Activated naive CD4-positive, alpha-beta T cell (primary cell): ENCODE results near the gene PTPRN2.
"Not testable (repeated sequence)": the region's sequence is repeated elsewhere in the genome, so short reads cannot be mapped to it uniquely, and the experiment has no call there.

Experiments
- DNase-seq, 4 experiments: peaks; one replicate each; lab custom pipeline; 2025; lab: John Stamatoyannopoulos, UW

The PTPRN2 gene

DNA sequence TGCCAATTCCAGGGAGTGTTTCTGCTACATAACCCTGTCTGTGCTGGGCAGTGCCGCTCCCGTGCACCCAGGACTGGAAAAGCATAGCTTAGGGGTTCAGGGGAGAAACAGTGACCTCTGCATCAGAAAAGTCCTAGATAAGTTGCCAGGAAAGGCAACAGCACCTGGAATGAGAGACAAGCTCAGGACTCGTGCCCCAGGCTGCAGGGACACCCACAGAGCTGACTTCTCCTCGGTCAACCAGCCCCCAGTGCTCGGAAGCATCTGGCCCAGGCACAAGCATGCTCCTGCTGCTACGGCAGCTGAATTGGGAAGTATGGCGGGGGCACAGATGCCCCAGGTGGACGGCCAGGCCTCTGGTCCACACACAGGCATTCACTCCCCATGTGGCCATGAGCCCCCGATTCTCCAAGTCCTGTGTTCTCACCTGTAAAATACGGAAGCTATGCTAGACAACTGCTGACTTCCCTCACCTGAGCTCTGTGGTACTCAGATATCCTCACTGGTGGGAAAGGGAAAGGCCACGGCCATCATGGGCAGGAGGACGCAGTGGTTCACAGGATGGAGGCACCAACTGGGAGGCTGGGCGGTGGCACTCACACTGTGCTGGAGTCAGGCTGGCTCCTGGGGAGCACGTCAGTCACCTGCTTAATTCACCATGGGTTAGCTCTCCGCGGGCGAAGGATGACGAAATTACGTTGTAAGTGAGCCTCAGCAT, 220.5 kb downstream of the PTPRN2 start:
- DNase-seq = no peak

DNA sequence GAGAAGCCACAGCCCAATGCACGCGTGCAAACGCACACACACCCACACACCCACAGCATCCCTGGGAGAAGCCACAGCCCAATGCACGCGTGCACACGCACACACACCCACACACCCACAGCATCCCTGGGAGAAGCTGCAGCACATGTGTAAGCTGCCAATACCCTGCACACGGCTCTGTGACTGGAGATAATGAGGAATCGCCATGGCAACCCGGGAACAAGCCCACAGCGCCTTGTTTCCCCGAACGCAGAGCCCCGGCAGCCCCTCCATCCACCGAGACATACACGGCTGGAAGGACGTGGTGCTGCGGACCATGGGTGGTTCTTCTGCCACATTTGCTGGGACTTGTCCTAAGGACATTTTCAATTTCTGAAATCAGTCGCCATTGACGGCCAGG, 221.3 kb downstream of the PTPRN2 start:
- no peak for DNase-seq

DNA sequence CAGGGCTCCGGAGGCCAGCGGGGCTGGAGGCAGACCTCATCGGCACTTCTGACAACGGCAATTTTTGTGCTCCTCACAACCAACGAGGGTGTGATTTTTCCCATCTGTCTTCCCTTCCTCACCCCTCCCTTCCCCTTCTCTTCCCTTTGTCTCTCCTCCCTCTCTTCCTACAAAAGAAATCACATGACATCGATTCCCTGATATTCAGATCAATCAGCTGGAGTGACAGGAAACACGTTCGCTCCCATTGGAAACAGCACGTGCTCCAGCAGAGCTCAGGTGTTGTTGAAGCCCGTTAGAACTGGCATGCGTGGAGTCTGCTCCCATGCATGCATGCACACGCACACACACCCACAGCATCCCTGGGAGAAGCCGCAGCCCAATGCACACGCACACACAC, 222.4 kb downstream of the PTPRN2 start:
- no peak for DNase-seq

DNA sequence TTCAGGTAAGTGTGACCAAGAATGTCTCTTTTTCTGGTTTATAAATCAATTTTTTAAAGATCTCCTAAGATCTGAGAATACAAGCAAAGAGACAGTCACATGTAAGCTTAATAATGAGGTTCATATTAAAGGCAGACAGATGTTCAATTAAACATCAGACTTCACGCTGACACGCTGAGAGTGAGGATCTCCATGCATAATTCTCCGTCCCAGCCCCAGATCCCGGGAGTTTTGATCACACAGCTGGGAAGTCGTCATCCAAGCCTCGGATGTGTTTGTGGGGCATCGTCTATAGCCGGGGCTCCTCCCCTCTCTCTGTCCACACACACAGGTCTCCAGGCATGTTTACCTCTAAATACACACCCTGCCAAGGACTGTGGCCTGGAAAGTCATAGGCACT, 223.2 kb downstream of the PTPRN2 start:
- no peak for DNase-seq

DNA sequence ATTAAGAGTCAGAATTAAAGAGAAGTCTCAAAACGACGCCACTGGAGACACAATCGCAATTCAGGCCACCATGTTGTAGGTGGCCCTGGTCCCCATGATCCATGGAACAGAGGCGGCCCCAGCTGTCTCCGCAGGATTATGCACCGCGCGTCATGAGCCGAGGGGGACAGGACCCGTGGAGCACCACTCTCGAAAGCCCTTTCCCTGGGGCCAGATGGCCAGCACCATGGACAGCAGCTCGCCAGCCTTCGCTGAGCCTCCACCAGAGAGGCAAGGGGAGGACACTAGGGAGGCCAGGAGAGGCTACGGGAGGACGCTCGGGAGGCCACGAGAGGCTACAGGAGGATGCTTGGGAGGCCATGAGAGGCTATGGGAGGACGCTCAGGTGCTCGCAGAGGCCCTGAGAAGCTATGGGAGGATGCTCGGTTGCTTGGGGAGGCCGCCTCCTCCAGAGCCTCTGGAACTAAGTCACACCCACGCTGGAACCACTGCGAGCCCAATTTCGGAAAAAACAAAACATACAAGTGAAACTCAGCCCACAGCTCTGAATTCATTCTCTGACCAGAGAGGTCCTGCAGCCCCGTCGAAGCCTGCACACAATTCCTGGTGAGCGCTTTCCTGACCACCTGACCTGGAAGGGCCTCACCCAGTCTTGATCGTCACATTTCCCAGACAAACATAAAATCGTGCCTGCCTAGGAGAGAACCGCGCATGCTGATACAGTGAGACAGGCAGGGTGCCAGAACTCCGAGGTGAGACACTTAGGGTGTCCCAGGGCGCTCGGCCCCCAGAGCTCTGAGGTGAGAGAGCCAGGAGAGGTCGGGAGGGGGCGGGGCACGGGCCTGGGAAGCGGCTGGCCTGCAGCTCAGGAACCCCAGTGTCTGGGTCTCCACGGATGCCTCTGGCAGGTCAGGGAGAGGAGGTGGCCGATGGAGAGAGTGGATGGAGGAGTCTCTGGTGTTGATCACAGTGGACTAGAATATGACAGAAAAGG, 224.4 kb downstream of the PTPRN2 start:
- DNase-seq = no peak

DNA sequence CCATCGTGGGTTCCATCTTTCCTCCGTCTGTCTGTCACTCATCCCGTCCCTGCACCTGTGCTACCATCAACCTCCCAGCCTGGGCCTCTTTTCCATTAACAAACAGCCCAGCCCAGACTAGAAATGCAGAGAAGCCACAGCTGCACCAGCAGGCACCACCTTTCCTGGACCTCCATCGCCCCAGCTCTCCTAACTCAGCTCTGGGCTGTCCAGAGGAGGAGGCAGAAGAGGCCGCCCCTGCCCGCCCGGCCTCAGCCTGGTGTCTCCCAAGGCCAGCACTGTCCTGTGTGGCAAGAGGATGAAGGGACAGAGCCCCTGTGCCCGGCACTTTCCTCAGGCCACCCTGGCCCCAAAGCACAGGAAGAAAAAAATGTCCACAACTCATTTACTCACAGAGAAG, 225.6 kb downstream of the PTPRN2 start:
- no peak for DNase-seq

DNA sequence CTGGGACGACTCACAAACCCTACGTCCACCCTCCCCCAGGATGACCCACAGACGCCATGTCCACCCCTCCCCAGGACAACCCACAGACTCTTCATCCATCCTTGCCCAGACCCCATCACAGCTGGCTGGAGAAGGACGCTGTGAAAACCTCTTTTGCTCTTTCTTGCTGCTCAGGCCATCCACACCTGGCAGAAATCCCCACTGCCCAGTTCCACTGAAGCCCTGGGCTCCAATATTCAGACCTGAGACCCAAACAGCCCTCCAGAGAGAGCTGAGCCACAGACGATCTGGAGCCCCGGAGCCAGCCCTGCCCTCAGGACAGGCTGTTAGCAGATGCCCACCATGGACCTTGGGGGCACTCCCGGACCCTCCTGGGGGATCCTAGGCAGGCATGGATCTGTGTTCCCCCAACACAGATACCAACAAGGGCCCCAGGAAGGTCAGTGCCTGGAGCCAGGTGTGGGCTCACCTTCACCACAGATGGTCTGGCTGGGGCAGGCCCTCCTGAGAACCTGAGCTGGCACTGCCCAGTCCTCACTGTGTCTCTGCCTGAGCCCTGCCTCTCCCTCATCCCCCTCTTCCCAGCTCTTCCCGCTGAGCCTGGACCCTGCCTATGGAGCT, 226.2 kb downstream of the PTPRN2 start:
- no peak for DNase-seq

DNA sequence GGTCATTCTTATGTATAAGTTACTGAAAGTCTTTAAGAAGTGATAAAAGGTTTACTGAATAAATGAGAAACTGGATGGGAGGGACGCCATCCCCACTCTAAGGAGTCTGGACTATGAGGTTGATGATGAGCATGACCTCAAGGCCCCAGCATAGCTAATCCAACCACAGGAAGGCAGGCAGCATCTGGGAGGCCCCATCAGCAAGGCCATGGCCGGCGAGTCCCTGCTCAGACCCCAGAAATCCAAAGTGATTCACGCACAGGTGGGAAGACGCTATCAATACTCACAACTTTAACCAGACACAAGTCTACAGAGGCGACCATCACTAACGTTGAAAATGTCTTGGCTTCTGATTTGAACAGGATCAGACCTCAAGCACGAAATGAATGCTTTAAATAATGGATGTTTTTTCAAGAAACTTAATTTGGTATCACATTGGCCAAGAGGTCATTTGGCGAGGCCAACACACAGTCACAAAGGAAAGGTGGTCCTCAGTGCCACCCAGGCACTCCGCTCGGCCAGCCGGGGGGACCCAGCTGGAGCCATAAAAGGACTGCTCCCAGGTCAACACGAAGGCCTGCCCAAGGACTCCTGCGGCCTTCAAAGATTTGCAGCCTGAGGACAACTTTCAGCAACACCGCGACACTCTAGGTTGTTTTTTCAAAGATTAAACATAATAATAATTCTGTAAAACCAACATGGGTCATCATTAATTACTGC, 228.5 kb downstream of the PTPRN2 start:
- no peak for DNase-seq

DNA sequence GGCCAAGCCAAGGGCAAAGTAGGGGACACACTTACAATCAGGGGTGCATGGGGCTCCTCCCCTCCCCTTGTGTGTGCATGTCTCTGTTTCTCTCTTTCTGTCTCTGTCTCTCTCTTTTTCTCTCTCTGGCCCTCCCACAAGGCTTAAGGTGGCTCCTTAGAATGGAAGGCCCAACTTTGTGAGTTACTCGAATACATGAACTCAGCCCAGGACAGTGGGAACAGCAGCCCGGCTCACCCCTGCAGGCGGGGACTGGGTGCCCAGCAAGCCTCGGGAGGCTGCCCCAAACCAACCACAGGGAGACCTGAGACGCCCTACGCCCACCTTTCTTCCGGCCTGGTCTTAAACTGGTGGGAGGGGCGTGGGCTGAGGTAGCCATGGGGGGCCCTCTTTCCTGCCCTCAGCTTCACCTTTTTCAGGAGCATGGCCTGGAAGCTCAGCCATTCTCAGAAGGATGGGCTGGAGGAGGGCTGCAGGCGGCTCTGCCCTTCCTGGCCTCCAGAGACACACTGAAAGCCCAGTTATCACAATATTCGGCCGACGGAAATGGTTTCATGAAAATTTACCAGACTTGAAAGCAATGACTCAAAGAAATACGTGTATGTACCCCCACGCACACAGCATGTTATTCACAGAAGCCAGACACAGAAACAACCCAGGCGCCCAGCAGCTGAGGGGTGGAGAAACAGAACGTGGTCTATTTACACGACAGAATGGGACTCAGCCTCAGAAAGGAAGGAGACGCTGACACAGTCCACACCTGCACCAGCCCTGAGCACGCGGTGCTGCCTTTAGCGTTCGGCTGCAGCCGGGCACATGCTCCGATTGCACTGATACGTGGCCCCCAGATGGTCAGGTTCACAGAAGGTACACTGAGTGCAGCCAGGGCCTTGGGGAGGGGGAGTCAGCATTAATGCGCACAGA, 229.5 kb downstream of the PTPRN2 start:
- DNase-seq = no peak

DNA sequence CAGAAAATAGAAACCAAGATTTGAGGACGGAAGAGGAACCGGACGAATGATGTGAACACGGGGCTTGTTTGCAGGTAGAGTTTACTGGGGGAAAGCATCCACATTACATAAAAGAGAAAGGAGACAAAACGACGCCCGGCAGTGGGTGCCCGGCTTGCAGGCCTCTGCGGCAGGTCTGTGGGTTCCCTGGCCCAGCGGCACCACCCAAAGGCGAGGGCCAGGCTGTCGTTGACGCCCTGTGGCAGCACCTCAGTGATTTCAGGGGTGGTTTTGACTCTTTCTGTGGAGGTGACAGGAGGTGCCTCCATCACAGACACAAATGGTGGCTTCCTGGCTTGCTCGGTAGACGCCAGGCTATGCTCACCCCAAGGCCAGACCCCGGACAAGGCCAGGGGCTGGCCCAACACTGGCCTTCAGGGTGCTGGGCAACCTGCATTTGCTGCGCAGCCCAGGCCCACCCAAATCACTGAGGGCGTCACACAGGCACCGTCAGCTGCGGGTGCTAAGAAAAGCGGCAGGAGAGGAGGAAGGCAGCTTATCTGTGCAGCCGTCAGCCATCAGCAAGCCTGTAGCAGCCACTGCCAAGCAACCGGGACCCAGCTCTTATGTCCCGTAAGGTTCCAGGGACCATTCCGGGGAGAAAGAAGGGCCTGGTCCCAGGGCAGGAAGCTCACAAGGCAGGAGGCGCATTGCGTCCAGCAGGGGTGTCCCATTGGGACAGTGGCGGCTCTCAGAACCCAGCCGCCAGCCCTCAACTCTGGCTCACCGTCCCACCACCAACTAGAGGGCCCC, 230.3 kb downstream of the PTPRN2 start:
- no peak for DNase-seq

DNA sequence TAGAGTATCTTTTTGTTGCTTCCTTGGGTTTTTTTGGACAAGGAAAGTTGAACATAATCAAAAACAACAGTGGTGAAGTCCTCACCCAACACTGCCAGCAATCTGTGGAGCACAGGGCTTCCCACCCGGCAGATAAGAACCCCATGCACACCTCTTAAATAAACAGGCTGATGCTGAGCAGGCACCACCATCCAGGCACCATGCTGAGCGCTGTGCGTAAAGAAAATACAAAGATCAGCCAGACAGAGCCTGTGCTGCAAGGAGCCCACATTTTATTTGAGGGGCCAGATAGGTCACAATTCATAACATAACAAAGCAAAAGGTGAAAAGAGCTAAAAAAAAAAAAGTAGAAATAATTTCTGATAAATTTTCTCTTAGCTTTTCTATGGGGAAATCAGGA, 231.2 kb downstream of the PTPRN2 start:
- DNase-seq = no peak

DNA sequence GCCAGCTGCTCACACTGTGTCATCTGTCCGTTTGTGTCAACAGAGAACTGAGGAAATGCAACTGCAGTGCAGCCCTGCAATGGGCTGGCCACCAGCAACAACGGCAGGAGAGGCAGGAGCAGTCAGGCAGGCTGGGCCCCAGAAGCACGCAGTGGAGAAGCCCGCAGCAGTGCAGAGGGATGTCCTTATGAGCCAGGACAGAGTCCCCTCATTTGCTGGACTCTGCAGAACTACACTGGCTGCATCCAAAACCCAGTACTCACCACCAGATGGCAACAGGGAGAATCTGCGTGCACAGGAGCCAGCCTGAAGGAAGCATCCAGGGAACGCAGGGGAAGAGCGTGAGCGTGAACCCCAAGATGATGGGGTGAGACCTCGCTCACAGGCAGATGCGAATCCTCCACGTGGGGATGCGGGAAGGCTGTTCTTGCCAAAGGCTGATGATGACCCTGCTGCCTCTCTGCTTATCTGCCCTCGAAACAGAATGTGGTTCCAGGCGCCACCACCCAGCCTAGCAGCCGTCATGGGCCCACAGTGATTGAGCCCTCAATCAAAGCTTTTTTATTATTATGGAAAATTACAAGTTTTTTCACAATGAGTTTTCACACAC, 232.1 kb downstream of the PTPRN2 start:
- no peak for DNase-seq

DNA sequence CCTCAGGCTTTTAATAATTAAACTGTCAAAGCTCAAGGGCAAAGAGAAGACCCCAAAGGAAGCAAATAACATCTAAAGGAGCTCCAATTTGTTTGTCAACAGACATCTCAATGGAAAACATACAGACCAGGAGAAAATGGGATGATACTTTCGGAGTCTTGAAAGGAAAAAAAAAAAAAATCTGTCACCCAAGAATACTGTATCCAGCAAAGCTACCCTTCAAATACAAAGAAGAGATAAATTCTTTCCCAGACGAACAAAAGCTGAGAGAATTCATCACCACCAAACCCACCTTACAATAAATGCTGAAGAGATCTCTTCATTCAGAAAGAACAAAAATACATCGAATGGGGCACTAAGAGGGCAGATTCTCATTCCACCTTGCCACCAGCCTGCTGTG, 232.8 kb downstream of the PTPRN2 start:
- DNase-seq = no peak

DNA sequence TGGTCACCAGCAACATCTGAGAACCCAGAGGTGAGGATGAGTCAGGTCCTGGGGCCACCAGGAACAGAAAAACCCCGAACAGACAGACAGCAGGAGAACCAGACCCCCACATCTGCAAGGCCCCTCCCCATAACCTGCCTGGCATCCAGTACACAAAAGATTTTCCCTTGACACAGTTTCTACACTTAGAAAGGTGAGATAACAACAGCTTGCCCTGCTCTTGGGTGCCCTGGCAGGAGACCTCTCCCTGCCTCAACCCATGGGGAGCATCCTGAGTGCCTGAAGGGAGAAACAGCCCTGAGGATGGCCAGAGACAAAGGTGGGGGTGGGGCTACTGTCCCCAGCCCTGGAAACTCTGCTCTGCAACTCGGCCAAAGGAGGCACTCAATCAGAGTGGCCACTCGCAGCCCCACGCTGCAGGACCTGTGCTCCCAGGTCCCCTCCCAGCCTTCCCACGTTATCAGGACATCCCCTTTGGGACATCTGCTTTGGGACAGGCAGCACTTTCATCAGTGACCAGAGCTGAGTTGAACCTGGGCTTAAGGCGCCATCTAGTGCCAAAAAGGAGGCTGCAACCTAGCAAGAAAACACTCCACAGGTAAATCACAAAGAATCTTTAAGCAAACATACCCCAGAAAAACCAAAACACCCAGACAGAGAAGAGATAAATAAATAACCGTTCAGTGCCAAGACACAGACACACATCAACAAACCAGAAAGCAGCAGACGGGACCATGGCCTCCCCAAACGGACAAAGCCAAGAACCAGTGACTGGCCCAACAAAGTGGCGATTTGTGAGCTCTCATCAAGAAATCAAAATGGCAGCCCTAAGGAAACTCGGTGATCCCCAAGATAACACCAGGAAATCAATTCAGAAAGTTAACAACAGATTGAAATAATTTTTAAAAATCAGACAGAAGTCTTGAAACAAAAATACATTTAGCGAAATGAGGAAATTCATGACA, 233.7 kb downstream of the PTPRN2 start:
- no peak for DNase-seq

DNA sequence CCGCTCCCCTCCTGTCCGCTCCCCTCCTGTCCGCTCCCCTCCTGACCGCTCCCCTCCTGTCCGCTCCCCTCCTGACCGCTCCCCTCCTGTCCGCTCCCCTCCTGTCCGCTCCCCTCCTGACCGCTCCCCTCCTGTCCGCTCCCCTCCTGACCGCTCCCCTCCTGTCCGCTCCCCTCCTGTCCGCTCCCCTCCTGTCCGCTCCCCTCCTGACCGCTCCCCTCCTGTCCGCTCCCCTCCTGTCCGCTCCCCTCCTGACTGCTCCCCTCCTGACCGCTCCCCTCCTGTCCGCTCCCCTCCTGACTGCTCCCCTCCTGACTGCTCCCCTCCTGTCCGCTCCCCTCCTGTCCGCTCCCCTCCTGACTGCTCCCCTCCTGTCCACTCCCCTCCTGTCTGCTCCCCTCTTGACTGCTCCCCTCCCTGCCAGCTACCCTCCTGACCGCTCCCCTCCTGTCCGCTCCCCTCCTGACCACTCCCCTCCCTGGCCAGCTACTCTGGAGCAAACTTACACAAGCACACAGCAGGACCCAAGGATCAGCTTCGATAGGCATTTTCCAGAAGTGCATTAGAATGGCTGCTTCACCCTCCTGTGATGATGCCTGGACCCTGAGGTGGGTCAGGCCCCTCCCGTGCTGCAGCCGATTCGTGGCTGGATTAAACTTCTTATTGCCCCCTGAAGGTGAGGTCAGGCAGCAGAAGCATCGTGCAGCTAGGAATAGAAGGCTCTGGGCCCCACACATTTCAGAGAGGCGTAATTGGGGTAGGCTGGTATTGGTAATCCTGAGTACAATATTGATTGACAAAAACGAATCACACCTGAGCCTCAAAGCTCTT, 235.5 kb downstream of the PTPRN2 start:
- not testable (repeated sequence) for DNase-seq

DNA sequence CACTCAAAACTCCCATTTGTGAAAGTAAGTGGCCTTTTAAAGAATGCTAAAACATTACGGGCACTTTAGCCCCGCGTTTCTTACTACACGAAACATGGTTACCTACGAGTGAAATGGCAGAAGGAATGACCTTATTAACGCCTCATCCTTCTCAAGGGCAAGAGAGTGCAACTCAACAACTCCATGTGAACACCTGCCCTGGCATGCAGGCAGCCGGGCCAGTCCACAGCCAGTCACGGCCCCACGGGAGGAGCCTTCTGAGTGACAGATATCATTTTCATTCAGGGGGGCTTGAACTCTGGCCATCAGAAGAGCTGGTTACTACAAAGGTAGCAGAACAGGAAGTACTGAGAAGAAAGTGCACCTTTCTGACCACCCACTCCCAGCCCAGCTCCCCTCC, 236.1 kb downstream of the PTPRN2 start:
- DNase-seq = no peak

DNA sequence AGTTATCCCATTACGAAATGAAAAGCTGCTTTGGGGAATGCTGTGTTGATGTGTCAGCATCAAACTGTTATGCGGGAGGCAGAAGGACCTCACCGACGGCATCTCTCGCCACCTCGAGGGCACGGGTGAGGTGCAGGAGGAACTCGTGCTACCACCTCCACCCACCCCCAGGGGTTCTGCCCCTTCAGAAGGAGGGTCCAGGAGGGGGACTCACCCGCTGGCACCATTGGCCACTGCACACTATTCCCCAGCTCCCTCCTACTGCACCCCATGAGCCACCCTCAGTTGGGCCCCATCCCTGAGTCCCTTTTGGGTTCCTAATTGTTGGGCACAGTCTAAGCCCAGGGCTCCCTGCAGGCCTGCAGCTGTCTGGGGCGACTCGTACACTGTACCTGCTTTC, 236.6 kb downstream of the PTPRN2 start:
- no peak for DNase-seq
